Left ventricle myocardium superior (tissue), 1 donor: Measurements from ENCODE around the gene FABP6. TPM values are rescaled to one million over a fixed set of nuclear protein-coding genes. Genes with fewer than 3 reads are reported as not detected.
"Not testable (repeated sequence)": the region's sequence is repeated elsewhere in the genome, so short reads cannot be mapped to it uniquely, and the experiment has no call there.

Source experiments
- ATAC-seq: fragments of 200-7000 bp; cut with Tn5 transposase; one replicate; pipeline ENCODE4 v1.9.1; 2020; ENCODE audit warnings: mild to moderate bottlenecking, moderate library complexity
- DNase-seq: peaks from one replicate; pipeline ENCODE4 v3.0.0-alpha.2; 2020
- intact Hi-C: fragments of 100-400 bp; cut with micrococcal nuclease; formaldehyde crosslinking; loops from one replicate; pipeline ENCODE4 v1.11.0; 2022
- total RNA-seq: library from RNA; stranded (reverse); fragmentation: NEBNext Ultra II Directional; extraction: Animal tissue kit (Norgen Biotek cat#: 25700); gene quantifications from one replicate; pipeline ENCODE4 v1.2.1, GENCODE V29; 2021
- donor health status: DM: no; HTN: yes; CAD: no; lungs with severe emphysema.

The FABP6 gene
- total RNA-seq, 1 donor from 2014 or later: 3.3 TPM

- intact Hi-C loops: no loop called here
- ATAC-seq (peak; percentile 95), DNase-seq (no peak)
Observed at GRCh38 chr5:160211352-160211751, 18.0 kb upstream of the FABP6 start.

DNA sequence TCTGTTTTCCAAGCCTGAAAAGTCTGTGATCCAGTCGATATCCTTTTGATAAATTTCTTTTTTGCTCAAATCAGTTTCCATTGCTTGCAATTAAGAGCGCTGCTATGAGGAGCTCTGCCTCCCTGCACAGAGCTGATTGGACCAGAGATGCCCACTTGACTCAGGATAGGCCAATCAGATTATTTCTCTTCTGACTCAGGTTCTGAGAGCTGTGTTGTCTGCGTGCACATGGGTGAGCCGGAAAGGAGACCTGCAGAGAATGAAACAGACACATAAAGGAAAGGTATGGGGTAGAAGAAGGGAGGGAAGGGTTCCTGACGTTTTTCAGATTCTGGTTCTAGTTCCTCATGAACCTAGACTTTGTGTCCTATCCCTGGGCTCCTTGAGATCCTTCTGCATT lies 15.8 kb upstream of the FABP6 start:
- ATAC-seq: peak; percentile 33

DNA sequence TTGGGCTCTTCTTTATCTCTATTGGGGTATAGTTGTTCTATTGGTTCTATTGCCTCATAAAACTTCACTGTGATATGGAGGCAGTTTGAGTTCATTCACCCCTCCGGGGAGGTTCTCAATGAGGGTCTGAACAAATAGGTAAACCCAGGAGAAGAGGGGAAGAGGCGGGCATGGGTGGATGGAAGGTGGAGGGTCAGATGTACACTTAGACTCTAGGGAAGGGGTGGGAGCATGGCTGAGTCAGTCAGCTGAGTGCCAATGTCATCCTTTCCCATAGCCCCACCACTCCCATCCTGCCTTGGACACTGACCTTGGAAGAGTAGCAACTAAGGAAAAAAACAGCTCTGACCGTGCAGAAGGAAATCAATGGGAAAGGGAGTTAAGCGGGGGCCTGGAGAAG lies 9.9 kb upstream of the FABP6 start:
- intact Hi-C loops: no loop called here
- no peak for DNase-seq
- ATAC-seq: no peak

More for the DNA sequence above, 15.8 kb upstream of the FABP6 start:
- DNase-seq: no peak
- intact Hi-C loops: no loop called here

DNA sequence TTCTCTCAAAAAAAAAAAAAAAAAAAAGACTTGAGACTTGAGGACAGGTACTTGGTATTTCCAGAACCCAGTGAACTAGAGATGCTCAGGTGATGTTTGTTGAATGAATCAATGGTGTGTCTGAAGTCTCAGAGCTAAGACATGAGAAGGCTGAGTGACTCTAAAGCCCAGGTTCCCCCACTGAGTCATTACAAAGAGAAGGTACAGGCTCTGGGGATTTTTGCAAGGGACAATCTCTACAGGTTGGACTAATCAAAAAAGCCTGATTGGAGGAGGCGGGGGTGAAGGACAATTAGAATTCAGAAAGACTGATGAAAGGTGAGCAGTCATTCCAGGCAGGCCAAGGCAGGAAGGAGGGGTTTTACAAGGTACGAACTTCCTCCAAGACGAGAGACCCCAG lies 8.2 kb upstream of the FABP6 start:
- ATAC-seq (no peak), DNase-seq (no peak)
- intact Hi-C loops: no loop called here

GRCh38 chr5:160227012-160227411 lies 2.3 kb upstream of the FABP6 start:
- ATAC-seq (no peak), DNase-seq (no peak)
- intact Hi-C loops: no loop called here

- ATAC-seq (no peak), DNase-seq (no peak)
- intact Hi-C loops: no loop called here
Observed at GRCh38 chr5:160230686-160231527, 1.6 kb downstream of the FABP6 start.

DNA sequence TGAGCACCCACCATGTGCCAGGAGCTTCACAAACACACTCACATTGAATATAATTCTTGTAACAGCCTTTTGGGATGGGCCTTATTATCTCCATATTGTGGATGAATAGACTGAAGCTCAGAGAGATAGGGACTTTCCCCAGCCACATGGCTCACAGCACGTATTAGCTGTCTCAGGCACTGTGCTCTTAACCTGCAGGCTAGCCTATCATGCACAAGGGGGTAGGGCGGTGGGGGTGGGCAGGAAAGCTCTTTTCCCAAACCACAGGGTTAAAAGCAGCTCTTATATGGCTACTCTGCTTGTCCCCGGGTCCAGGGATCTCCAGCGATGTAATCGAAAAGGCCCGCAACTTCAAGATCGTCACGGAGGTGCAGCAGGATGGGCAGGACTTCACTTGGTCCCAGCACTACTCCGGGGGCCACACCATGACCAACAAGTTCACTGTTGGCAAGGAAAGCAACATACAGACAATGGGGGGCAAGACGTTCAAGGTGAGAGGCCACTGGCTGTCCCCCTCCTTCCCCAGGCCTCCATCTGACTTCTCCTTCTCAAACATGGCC lies 2.6 kb downstream of the FABP6 start:
- intact Hi-C loops: no loop called here
- no peak for DNase-seq
- no peak for ATAC-seq

- intact Hi-C loops: no loop called here
- no peak for DNase-seq
- ATAC-seq: no peak
Observed at GRCh38 chr5:160233215-160233614, 3.9 kb downstream of the FABP6 start.

GRCh38 chr5:160235731-160236130 lies 6.4 kb downstream of the FABP6 start:
- no peak for DNase-seq
- ATAC-seq: no peak
- intact Hi-C loops: no loop called here

GRCh38 chr5:160237571-160238093 lies 8.3 kb downstream of the FABP6 start:
- intact Hi-C loops: no loop called here
- ATAC-seq (no peak), DNase-seq (no peak)

DNA sequence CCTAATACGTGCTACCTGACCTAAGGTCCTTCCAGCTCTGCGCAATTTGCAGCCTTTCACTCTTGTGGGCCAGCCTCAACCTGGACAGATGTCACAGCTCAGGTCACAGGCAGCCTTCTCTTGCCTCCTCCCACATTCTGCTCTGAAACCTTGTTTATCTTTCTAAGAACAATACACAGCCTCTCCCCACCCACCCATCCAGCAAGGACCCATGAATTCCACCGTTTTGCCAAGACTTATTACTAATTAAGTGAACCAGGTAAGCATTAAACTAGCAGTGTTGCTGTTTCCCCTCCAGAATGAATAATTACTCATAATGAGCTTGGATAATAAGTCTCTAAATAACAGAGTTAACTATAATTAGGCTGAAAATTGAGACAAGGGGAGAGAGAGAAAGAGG lies 11.0 kb downstream of the FABP6 start:
- DNase-seq: no peak
- ATAC-seq: no peak
- intact Hi-C loops: no loop called here

DNA sequence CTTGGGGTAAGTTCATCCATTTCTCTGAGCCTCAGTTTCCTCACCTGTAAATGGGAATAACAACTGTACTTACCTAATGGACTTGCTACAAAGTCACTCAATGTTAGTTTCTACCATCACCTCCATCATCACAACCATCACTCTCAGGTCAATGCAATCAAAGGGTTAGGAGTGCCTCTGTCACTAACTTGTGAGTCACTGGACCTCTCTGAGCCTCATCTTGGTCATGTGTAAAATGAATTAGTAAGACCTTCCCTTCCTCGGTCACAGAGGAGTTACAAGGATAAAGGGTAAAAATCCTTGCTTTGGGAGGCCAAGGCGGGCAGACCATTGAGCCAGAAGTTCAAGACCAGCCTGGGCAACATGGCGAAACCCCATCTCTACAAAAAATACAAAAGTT lies 12.8 kb downstream of the FABP6 start:
- DNase-seq: no peak
- intact Hi-C loops: no loop called here
- ATAC-seq: no peak

DNA sequence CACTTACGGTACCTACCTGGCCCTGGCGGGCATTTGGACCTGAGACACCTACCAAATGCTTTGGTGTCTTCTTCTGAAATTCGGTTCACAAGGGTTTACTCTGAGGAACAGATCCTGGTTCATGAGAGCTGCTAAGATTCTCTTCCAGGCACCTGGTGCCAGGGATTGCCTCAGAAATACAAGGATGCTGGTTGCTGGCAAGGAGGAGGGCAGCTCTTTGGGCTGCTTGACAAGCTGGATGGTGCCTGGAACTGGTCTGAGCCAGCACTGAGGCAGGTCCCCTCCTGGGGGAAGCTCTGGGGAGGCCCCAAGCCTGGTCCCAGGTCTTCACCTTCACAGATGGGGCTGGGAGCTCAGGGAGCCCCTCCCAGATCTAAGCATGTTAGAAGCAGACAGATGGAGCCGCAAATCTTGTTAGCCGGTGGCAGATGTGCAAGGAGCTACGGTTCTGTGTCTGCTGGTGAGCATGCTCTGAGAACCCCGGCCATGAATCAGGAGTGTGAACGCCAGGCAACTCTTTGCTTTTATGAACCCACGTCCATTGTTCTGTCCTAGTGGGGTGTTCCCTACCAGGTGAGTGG lies 16.3 kb downstream of the FABP6 start:
- DNase-seq: no peak
- intact Hi-C loops: no loop called here
- no peak for ATAC-seq

DNA sequence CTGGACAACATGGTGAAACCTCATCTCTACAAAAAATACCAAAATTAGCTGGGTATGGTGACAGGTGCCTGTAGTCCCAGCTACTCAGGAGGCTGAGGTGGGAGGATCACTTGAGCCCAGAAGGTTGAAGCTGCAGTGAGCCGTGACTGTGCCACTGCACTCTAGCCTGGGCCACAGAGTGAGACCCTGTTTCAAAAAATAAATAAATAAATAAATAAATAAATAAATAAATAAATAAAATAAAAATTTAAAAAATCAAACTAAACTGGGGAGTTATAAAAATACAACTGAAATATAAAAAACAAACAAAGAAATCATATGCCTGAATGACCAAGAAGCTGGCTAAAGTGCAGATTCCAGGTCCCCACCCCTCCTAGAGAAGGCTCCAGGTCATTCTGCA lies 20.3 kb downstream of the FABP6 start:
- DNase-seq, intact Hi-C loops, ATAC-seq: not testable (repeated sequence)

DNA sequence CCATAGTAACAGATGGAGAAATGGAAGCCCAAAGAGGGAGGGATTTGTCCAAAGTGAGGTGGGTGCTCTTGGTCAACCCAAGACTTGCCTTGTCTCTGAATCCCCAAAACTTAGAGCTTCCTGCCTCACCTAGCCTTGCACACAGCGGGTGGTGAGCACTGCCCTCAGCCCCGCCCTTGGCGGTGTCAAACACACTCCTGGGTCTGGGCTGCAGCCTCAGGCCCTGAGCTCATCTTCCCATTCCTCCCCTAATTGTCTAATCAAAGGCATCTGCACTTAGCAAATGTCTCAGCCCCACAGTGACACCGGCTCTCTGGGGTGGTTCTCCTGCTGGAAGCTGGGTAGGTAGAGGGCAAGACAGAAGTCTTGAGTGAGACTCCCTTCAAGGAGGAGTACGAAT lies 20.9 kb downstream of the FABP6 start:
- DNase-seq: no peak
- no peak for ATAC-seq
- intact Hi-C loops: no loop called here

- ATAC-seq (no peak), DNase-seq (no peak)
- intact Hi-C loops: no loop called here
Observed at GRCh38 chr5:160250826-160251225, 21.5 kb downstream of the FABP6 start.

GRCh38 chr5:160251406-160252155 lies 22.3 kb downstream of the FABP6 start:
- DNase-seq (no peak), ATAC-seq (no peak)
- intact Hi-C loops: no loop called here

DNA sequence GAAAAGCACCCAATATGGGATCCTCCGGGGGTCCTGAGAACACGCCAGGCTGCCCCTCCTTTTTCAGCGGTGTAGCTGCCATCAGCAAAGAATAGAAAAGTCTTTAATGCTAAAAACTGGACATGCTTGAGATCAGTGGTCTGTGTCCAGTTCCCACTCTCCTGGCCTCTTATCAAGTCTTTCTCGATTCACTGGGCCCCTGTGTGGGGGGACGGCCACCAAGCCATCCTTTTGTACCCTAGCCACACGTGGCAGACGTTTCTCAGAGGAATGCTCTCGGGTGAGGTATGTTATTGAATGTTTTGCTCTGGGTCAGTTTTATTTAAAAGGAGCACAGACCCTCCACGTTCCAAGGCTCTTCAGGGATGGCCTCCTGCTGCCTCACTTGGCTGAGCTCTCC lies 23.6 kb downstream of the FABP6 start:
- intact Hi-C loops: no loop called here
- DNase-seq: no peak
- no peak for ATAC-seq

GRCh38 chr5:160253441-160253840 lies 24.1 kb downstream of the FABP6 start:
- DNase-seq (no peak), ATAC-seq (no peak)
- intact Hi-C loops: no loop called here

DNA sequence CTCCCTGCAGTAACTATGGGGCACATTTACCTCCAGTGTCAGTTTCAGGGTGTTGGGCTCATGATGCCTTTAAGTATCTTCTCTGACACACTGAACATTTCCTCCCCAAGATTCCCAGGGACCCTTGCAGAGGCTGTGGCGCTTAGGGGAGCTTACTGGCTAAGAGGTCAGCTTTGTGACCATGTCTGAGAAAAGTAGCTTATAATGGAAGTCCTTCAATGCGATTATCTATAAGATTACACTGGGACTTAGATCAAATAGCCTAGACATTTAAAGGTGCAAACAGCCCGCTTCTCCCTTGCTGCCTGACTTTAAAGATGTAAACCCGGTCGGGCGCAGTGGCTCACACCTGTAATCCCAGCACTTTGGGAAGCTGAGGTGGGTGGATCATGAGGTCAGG lies 25.4 kb downstream of the FABP6 start:
- ATAC-seq (no peak), DNase-seq (no peak)
- intact Hi-C loops: no loop called here
